Lung (tissue), 12 donors: ENCODE data around the gene CSNK1G1. TPM values are rescaled to one million over a fixed set of nuclear protein-coding genes. Genes with fewer than 3 reads are reported as not detected.

Experiments used
- ATAC-seq: fragments of 200-7000 bp; cut with Tn5 transposase; one replicate; pipeline ENCODE4 v1.9.1; 2020; ENCODE audit warnings: moderate number of reproducible peaks; ENCODE audit not compliant: insufficient read depth, low FRiP score
- DNase-seq, 3 donors: peaks; one replicate each; pipeline ENCODE4 v3.0.0-alpha.2; 2013 to 2017
- H3K27ac ChIP-seq, 2 donors: one replicate each; pipeline ENCODE4 v1.5.1; 2013; ENCODE audit warnings: mild to moderate bottlenecking in 2 of 2, moderate library complexity in 2 of 2, control low read depth in 1 of 2, inconsistent platforms in 1 of 2, low read depth in 1 of 2, low read length in 1 of 2
- H3K27me3 ChIP-seq, 3 donors: one replicate each; pipeline ENCODE4 v1.5.1; 2013; ENCODE audit warnings: low read length in 2 of 3; ENCODE audit not compliant: control insufficient read depth in 3 of 3, insufficient read depth in 3 of 3
- H3K36me3 ChIP-seq, 4 donors: one replicate each; pipeline ENCODE4 v1.5.1; 2013; ENCODE audit warnings: low read length in 4 of 4, mild to moderate bottlenecking in 1 of 4, moderate library complexity in 1 of 4; ENCODE audit not compliant: control insufficient read depth in 4 of 4, insufficient read depth in 4 of 4
- H3K4me1 ChIP-seq, 5 donors: one replicate each; pipeline ENCODE4 v1.5.1; 2013; ENCODE audit warnings: low read length in 5 of 5, mild to moderate bottlenecking in 2 of 5, moderate library complexity in 1 of 5; ENCODE audit not compliant: control insufficient read depth in 5 of 5, insufficient read depth in 5 of 5
- H3K4me3 ChIP-seq: one replicate; pipeline ENCODE4 v1.5.1; 2013; ENCODE audit warnings: mild to moderate bottlenecking, control low read depth, moderate library complexity
- H3K9ac ChIP-seq, 2 donors: one replicate each; pipeline ENCODE4 v1.5.1; 2013; ENCODE audit warnings: low read length in 2 of 2, control low read depth in 1 of 2; ENCODE audit not compliant: insufficient read depth in 1 of 2
- H3K9me3 ChIP-seq, 4 donors: one replicate each; pipeline ENCODE4 v1.5.1; 2013; ENCODE audit warnings: low read length in 3 of 4, mild to moderate bottlenecking in 1 of 4, moderate library complexity in 1 of 4; ENCODE audit not compliant: control insufficient read depth in 4 of 4, insufficient read depth in 3 of 4
- CTCF ChIP-seq: IDR thresholded peaks from 2 replicates; pipeline ENCODE4 v1.5.1; 2012; ENCODE audit warnings: mild to moderate bottlenecking; ENCODE audit errors: control extremely low read depth, extremely low read depth
- WGBS, 2 donors: extraction: QIAGEN DNeasy Blood & Tissue Kit; methylation state at CpG; one replicate each; pipeline ENCODE4 v1.1.7; 2013; 5-methylcytosine and 5-hydroxymethylcytosine counted together
- polyA plus RNA-seq, 2 donors: library from polyadenylated mRNA; stranded (reverse); fragments of 200-250 nt; gene quantifications; one replicate each; pipeline ENCODE4 v1.2.1, GENCODE V29; 2013
- total RNA-seq, 2 donors: library from RNA; depleted of rRNA in 1 of 2; stranded (reverse); fragments of >200 nt in 1 of 2; gene quantifications; one replicate each; pipeline ENCODE4 v1.2.1, GENCODE V29; 2014 to 2021
- donor health status: control.
- donor health status: control.
- donor health status: Bipolar disorder and iron deficiency.
- donor health status: healthy.
- donor health status: DM: yes; HTN: yes; CAD: no.

Gene CSNK1G1
- total and polyA plus RNA-seq, 4 donors, result 3.0 to 50.4 (median 12.9) TPM

GRCh38 chr15:64141798-64142512, 214.0 kb downstream of the CSNK1G1 start:
- TF ChIP-seq CTCF, result no peak
- H3K4me1 ChIP-seq, result peaks cover 0 to 13% (median 0%) of the 10 kb centered on the region in 5 donors
- H3K27me3 ChIP-seq, result no peaks in the 10 kb centered on the region
- no peaks in the 10 kb centered on the region for H3K9me3 ChIP-seq
- H3K36me3 ChIP-seq, result peaks cover 6 to 46% (median 17%) of the 10 kb centered on the region in 4 donors
- H3K4me3 ChIP-seq, result no peak overlapping the region
- 97 to 99% methylated on average over 8 of the region's 8 CpGs for WGBS, 2 donors
- no peak overlapping the region for H3K27ac ChIP-seq
- DNase-seq (no peak), ATAC-seq (no peak)
- H3K9ac ChIP-seq, result no peak overlapping the region

GRCh38 chr15:64138331-64138941, 217.5 kb downstream of the CSNK1G1 start:
- H3K27ac ChIP-seq, result no peak overlapping the region
- no peak for TF ChIP-seq CTCF
- DNase-seq (no peak), ATAC-seq (no peak)
- peaks cover 0 to 5% (median 5%) of the 10 kb centered on the region in 5 donors for H3K4me1 ChIP-seq
- H3K36me3 ChIP-seq, result peaks cover 24 to 55% (median 39%) of the 10 kb centered on the region in 4 donors
- H3K9ac ChIP-seq, result no peak overlapping the region
- no peaks in the 10 kb centered on the region for H3K27me3 ChIP-seq
- 92 to 94% methylated on average over 4 of the region's 4 CpGs for WGBS, 2 donors
- no peak overlapping the region for H3K4me3 ChIP-seq
- no peaks in the 10 kb centered on the region for H3K9me3 ChIP-seq

DNA sequence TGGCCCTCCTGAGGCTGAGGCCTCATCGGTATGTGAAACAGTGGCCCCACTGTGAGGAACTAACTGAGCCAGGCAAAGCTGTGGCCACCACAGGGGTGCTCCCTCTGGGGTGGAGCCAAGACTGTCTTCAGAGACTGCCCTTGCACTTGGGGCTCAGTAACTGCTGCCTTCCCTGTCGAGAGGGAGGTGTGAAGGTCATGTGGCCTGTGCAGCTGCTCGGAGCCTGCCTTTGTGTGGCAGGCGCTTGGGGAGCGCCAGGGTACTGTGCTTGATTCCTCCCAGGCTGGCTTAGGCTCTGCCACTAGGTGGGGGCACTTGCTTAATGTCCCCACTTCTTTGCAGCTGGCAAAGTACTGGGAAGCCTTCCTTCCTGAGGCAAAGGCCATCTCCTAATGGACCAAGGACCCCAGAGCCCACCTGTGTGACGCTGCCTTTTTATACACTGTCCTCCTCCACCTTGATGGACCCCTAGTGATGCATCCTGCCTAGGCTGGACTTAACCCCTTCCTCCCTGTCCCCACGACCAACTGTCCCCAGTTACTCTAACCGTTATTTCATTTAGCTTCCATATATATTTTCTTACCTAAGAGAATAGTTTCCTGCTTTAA, 218.6 kb downstream of the CSNK1G1 start:
- Histone ChIP-seq H3K27me3 (no peaks in the 10 kb centered on the region), H3K9ac (no peak overlapping the region), H3K9me3 (no peaks in the 10 kb centered on the region), H3K27ac (no peak overlapping the region), H3K4me3 (no peak overlapping the region), H3K36me3 (peaks cover 26 to 56% (median 45%) of the 10 kb centered on the region in 4 donors), H3K4me1 (peaks cover 0 to 5% (median 5%) of the 10 kb centered on the region in 5 donors)
- DNase-seq (no peak), ATAC-seq (no peak)
- 74 to 79% methylated on average over 8 of the region's 8 CpGs for WGBS, 2 donors
- no peak for TF ChIP-seq CTCF
